HCT116 (cell line): Measurements from ENCODE around the gene DLG2. TPM values are rescaled to one million over a fixed set of nuclear protein-coding genes. Genes with fewer than 3 reads are reported as not detected.

ENCODE experiments used
- ATAC-seq: fragments of 200-7000 bp; cut with Tn5 transposase; 2 replicates; pipeline ENCODE4 v1.9.1; 2020; ENCODE audit warnings: mild to moderate bottlenecking, moderate library complexity
- BruUV-seq: library from RNA; stranded (reverse); fragments of 400-500 nt; replicated peaks from 2 replicates; lab custom pipeline; 2021; lab: Mats Ljungman, UMichigan
- CTCF ChIA-PET: fragments of 300-600 bp; sonication (Branson Sonifier 250); formaldehyde crosslinking; loops from one replicate; lab custom pipeline; 2021; ENCODE audit warnings: antibody characterized with exemption; lab: Charles Lee
- POLR2A ChIA-PET: fragments of 300-600, 350-600 bp; sonication (Branson Sonifier 250); formaldehyde crosslinking; loops from one replicate; lab custom pipeline; 2021; ENCODE audit warnings: antibody characterized with exemption; lab: Charles Lee
- RAD21 ChIA-PET, 2 experiments: fragments of 300-600 bp; sonication (Branson Sonifier 250); formaldehyde crosslinking; loops; one replicate each; lab custom pipeline; 2023; ENCODE audit warnings: low total read pairs in 2 of 2; ENCODE audit not compliant: uncharacterized antibody in 2 of 2, unreplicated experiment in 2 of 2, low non-redundant PET in 1 of 2; lab: Charles Lee
- DNase-seq: peaks from one replicate; pipeline ENCODE4 v3.0.0-alpha.2; 2010; ENCODE audit warnings: low read depth, low spot score
- H2AFZ ChIP-seq: fragments of 200-600 bp; shearing (Covaris generic), sonication (generic); 2 replicates; pipeline ENCODE4 v1.6.1; 2017; ENCODE audit warnings: low read depth, mixed run types, mixed read lengths, antibody characterized with exemption, low read length; ENCODE audit not compliant: poor library complexity, severe bottlenecking
- H3K27ac ChIP-seq: 2 replicates; pipeline ENCODE4 v1.5.1; 2012; ENCODE audit warnings: low read depth, low read length
- H3K27me3 ChIP-seq: fragments of 200-600 bp; sonication (generic); 2 replicates; pipeline ENCODE4 v1.6.1; 2016; ENCODE audit warnings: mixed run types, low read length, mixed read lengths; ENCODE audit not compliant: insufficient read depth
- H3K36me3 ChIP-seq, 2 experiments: fragments of 200-500 bp in 1 of 2; fragments of 200-600 bp in 1 of 2; sonication (Bioruptor generic) in 1 of 2; sonication (generic) in 1 of 2; 2 replicates each; pipeline versions ENCODE4 v1.5.1 to v1.6.1; 2014 to 2016; ENCODE audit warnings: low read length in 2 of 2, inconsistent platforms in 1 of 2, mixed read lengths in 1 of 2, mixed run types in 1 of 2; ENCODE audit not compliant: insufficient read depth in 2 of 2, control insufficient read depth in 1 of 2
- H3K4me1 ChIP-seq, 2 experiments: fragments of 200-600 bp in 1 of 2; sonication (generic) in 1 of 2; 2 replicates each; pipeline versions ENCODE4 v1.5.1 to v1.6.1; 2012 to 2017; ENCODE audit warnings: low read length in 2 of 2, inconsistent platforms in 1 of 2, mild to moderate bottlenecking in 1 of 2, mixed read lengths in 1 of 2, mixed run types in 1 of 2, moderate library complexity in 1 of 2; ENCODE audit not compliant: insufficient read depth in 2 of 2, control insufficient read depth in 1 of 2
- H3K4me2 ChIP-seq: fragments of 200-600 bp; sonication (generic); 2 replicates; pipeline ENCODE4 v1.6.1; 2017; ENCODE audit warnings: mixed run types, low read length, mixed read lengths
- H3K4me3 ChIP-seq, 2 experiments: fragments of 200-600 bp in 1 of 2; sonication (generic) in 1 of 2; replicated peaks in 1 of 2; 2 replicates each; pipeline ENCODE4 v1.5.1; 2011 to 2016; ENCODE audit warnings: low read length in 2 of 2, control low read depth in 1 of 2, low read depth in 1 of 2, mild to moderate bottlenecking in 1 of 2, mixed read lengths in 1 of 2, mixed run types in 1 of 2
- H3K79me2 ChIP-seq: fragments of 200-600 bp; sonication (generic); 2 replicates; pipeline ENCODE4 v1.6.1; 2017; ENCODE audit warnings: mild to moderate bottlenecking, mixed run types, low read length, moderate library complexity, mixed read lengths; ENCODE audit not compliant: insufficient read depth
- H3K9ac ChIP-seq: fragments of 200-600 bp; sonication (generic); 2 replicates; pipeline ENCODE4 v1.6.1; 2016; ENCODE audit warnings: low read length, mixed read lengths
- H3K9me2 ChIP-seq: fragments of 200-600 bp; sonication (generic), shearing (Covaris generic); 2 replicates; pipeline ENCODE4 v1.6.1; 2017; ENCODE audit warnings: mixed run types, mild to moderate bottlenecking, moderate library complexity; ENCODE audit not compliant: insufficient read depth
- H3K9me3 ChIP-seq, 2 experiments: fragments of 200-500 bp in 1 of 2; fragments of 200-600 bp in 1 of 2; sonication (Bioruptor generic) in 1 of 2; sonication (generic) in 1 of 2; 2 replicates each; pipeline ENCODE4 v1.6.1; 2014 to 2017; ENCODE audit warnings: low read length in 2 of 2, mixed read lengths in 2 of 2, inconsistent platforms in 1 of 2, low read depth in 1 of 2, mild to moderate bottlenecking in 1 of 2, mixed run types in 1 of 2, moderate library complexity in 1 of 2; ENCODE audit not compliant: control insufficient read depth in 1 of 2, insufficient read depth in 1 of 2
- H4K20me1 ChIP-seq: fragments of 200-600 bp; sonication (generic), shearing (Covaris generic); 2 replicates; pipeline ENCODE4 v1.6.1; 2017; ENCODE audit warnings: mixed run types, mild to moderate bottlenecking, moderate library complexity; ENCODE audit not compliant: insufficient read depth
- CBX3 ChIP-seq: IDR thresholded peaks from 2 replicates; pipeline ENCODE4 v1.6.1; 2012; ENCODE audit warnings: low read depth
- CEBPB ChIP-seq: IDR thresholded peaks from 2 replicates; pipeline ENCODE4 v1.6.1; 2012; ENCODE audit warnings: low read depth
- EGR1 ChIP-seq: IDR thresholded peaks from 2 replicates; pipeline ENCODE4 v1.6.1; 2012; ENCODE audit warnings: low read depth
- ELF1 ChIP-seq: IDR thresholded peaks from 2 replicates; pipeline ENCODE4 v1.6.1; 2012; ENCODE audit warnings: low read depth, borderline replicate concordance
- EZH2 ChIP-seq: fragments of 200-600 bp; sonication (generic); IDR thresholded peaks from 2 replicates; pipeline ENCODE4 v1.6.1; 2017; ENCODE audit warnings: antibody characterized with exemption, mixed run types
- FOSL1 ChIP-seq: IDR thresholded peaks from 2 replicates; pipeline ENCODE4 v1.6.1; 2012; ENCODE audit warnings: low read depth
- JUND ChIP-seq: IDR thresholded peaks from 2 replicates; pipeline ENCODE4 v1.6.1; 2012
- MAX ChIP-seq: IDR thresholded peaks from 2 replicates; pipeline ENCODE4 v1.6.1; 2012
- POLR2A ChIP-seq: IDR thresholded peaks from 2 replicates; pipeline ENCODE4 v1.7.0; 2011; ENCODE audit warnings: borderline replicate concordance; ENCODE audit not compliant: insufficient read depth, insufficient read length; ENCODE audit errors: extremely low read depth
- POLR2AphosphoS5 ChIP-seq: IDR thresholded peaks from 2 replicates; pipeline ENCODE4 v1.6.1; 2011; ENCODE audit warnings: mild to moderate bottlenecking, low read depth, low read length, moderate library complexity
- RAD21 ChIP-seq: IDR thresholded peaks from 2 replicates; pipeline ENCODE4 v1.6.1; 2012; ENCODE audit warnings: low read depth, mild to moderate bottlenecking
- REST ChIP-seq: IDR thresholded peaks from 2 replicates; pipeline ENCODE4 v1.6.1; 2012; ENCODE audit warnings: low read depth
- SIN3A ChIP-seq: IDR thresholded peaks from 2 replicates; pipeline ENCODE4 v1.6.1; 2012; ENCODE audit warnings: low read depth
- TCF7L2 ChIP-seq: IDR thresholded peaks from 2 replicates; pipeline ENCODE4 v1.7.0; 2011; ENCODE audit warnings: borderline replicate concordance, inconsistent platforms; ENCODE audit not compliant: insufficient read depth, insufficient read length; ENCODE audit errors: extremely low read depth
- YY1 ChIP-seq: IDR thresholded peaks from 2 replicates; pipeline ENCODE4 v1.6.1; 2011; ENCODE audit warnings: low read length, low read depth, moderate library complexity, mild to moderate bottlenecking; ENCODE audit not compliant: insufficient replicate concordance; ENCODE audit errors: extremely low read depth
- ZNF274 ChIP-seq: fragments of 200-500 bp; sonication (Bioruptor generic); IDR thresholded peaks from 2 replicates; pipeline ENCODE4 v1.6.1; 2014; ENCODE audit warnings: mild to moderate bottlenecking, low read depth, low read length, inconsistent platforms
- intact Hi-C: fragments of 100-400 bp; cut with micrococcal nuclease; formaldehyde crosslinking; loops from 2 replicates; pipeline ENCODE4 v1.10.0; 2022
- total RNA-seq: library from RNA; stranded (reverse); gene quantifications from one replicate; pipeline ENCODE4 v1.2.1, GENCODE V29; 2021; ENCODE audit not compliant: unreplicated experiment
- TF ChIP-seq, protein P1 (sequence below): IDR thresholded peaks from 2 replicates; pipeline ENCODE4 v1.6.1; 2011; ENCODE audit warnings: mild to moderate bottlenecking, low read length, moderate library complexity; ENCODE audit not compliant: insufficient replicate concordance; ENCODE audit errors: extremely low read depth

DLG2 gene
- total RNA-seq, 1 experiment from 2014 or later = 2.4 TPM

GRCh38 chr11:84021291-84021690 lies 1605.9 kb downstream of the DLG2 start:
- Histone ChIP-seq H3K4me2 (no peak overlapping the region), H3K36me3 (no peaks in the 10 kb centered on the region), H3K4me3 (no peak overlapping the region), H3K9ac (no peak overlapping the region), H3K27me3 (no peaks in the 10 kb centered on the region; the same call in 1 of the 2 replicates), H3K4me1 (no peaks in the 10 kb centered on the region), H3K9me3 (no peaks in the 10 kb centered on the region; a peak in 1 of 4 replicates), H2AFZ (no peak overlapping the region), H4K20me1 (no peaks in the 10 kb centered on the region; the same call in 1 of the 2 replicates), H3K79me2 (no peaks in the 10 kb centered on the region), H3K27ac (no peak overlapping the region), H3K9me2 (no peaks in the 10 kb centered on the region)
- DNase-seq = no peak
- RAD21 ChIA-PET = no interaction called here
- no TSS peak for BruUV-seq
- ATAC-seq = no peak
- CTCF ChIA-PET = no interaction called here
- TF ChIP-seq TCF7L2 (no peak), EZH2 (no peak), MAX (no peak), SIN3A (no peak), JUND (no peak), EGR1 (no peak), CBX3 (no peak), REST (no peak), ZNF274 (no peak), RAD21 (no peak), CEBPB (no peak), FOSL1 (no peak), POLR2AphosphoS5 (no peak), ELF1 (no peak), POLR2A (no peak), YY1 (no peak)
- TF ChIP-seq, protein P1, sequence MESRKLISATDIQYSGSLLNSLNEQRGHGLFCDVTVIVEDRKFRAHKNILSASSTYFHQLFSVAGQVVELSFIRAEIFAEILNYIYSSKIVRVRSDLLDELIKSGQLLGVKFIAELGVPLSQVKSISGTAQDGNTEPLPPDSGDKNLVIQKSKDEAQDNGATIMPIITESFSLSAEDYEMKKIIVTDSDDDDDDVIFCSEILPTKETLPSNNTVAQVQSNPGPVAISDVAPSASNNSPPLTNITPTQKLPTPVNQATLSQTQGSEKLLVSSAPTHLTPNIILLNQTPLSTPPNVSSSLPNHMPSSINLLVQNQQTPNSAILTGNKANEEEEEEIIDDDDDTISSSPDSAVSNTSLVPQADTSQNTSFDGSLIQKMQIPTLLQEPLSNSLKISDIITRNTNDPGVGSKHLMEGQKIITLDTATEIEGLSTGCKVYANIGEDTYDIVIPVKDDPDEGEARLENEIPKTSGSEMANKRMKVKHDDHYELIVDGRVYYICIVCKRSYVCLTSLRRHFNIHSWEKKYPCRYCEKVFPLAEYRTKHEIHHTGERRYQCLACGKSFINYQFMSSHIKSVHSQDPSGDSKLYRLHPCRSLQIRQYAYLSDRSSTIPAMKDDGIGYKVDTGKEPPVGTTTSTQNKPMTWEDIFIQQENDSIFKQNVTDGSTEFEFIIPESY = no peak
- intact Hi-C loops = no loop called here
- POLR2A ChIA-PET = no interaction called here
